Measurements from ENCODE around the gene ARHGEF7.
A peak's percentile ranks its signal among the peaks of the same experiment; 100 is the strongest.

ARHGEF7 gene

GRCh38 chr13:111319998-111320911, 205.1 kb downstream of the ARHGEF7 start, which contains the start of gene TEX29:
TSS of gene TEX29 (plus strand) at chr13:111320642. CDS start at chr13:111320891, 249 bp downstream.
- no peak within 1 kb of the TSS for H3K56ac ChIP-seq (ENCODE audit: low read length)
- H2BK15ac ChIP-seq (replicated peaks; ENCODE audit: low read depth), result no peak within 1 kb of the TSS
- H2BK5ac ChIP-seq (ENCODE audit: low read length), result no peak within 1 kb of the TSS
- H3K36me3 ChIP-seq (ENCODE audit: control insufficient read depth, insufficient read depth, low read length), result no peaks in the 10 kb centered on the region
- no peak within 1 kb of the TSS for H3K9ac ChIP-seq (ENCODE audit: low read length)
- no peaks in the 10 kb centered on the region for H3K27me3 ChIP-seq (ENCODE audit: insufficient read depth, low read length, poor library complexity)
- H3K4me1 ChIP-seq (ENCODE audit: control insufficient read depth, low read depth, low read length), result no peaks in the 10 kb centered on the region
- H3K23ac ChIP-seq (ENCODE audit: low read length), result no peak within 1 kb of the TSS
- WGBS (ENCODE audit: extremely low coverage, insufficient coverage, low lambda C conversion rate), result no CpG with 5 or more reads among the region's 35 CpGs
- H3K27ac ChIP-seq (ENCODE audit: low read depth, low read length), result no peak within 1 kb of the TSS
- no peak within 1 kb of the TSS for H3K4me3 ChIP-seq (ENCODE audit: low read length)
- H3K79me2 ChIP-seq (ENCODE audit: control insufficient read depth, insufficient read depth, low read length), result no peaks in the 10 kb centered on the region
- H3K79me1 ChIP-seq (ENCODE audit: low read length), result no peaks in the 10 kb centered on the region
- no peak within 1 kb of the TSS for H2BK120ac ChIP-seq (ENCODE audit: low read depth, low read length)
- H3K4ac ChIP-seq (ENCODE audit: low read depth, low read length), result no peak within 1 kb of the TSS
- H2AK5ac ChIP-seq (ENCODE audit: low read length), result no peak within 1 kb of the TSS
- no peak within 1 kb of the TSS for H3K18ac ChIP-seq (ENCODE audit: low read length)
- H4K5ac ChIP-seq (ENCODE audit: low read length), result no peak within 1 kb of the TSS
- DNase-seq, result no peak
- H4K8ac ChIP-seq (ENCODE audit: low read depth, low read length), result no peak within 1 kb of the TSS
- H3K4me2 ChIP-seq (ENCODE audit: low read length), result no peak within 1 kb of the TSS

GRCh38 chr13:111322001-111322915, 207.1 kb downstream of the ARHGEF7 start:
- Histone ChIP-seq H3K23ac (ENCODE audit: low read length) (no peak overlapping the region), H3K4me3 (ENCODE audit: low read length) (no peak overlapping the region)
- no peak for DNase-seq

GRCh38 chr13:111322916-111323331, 207.8 kb downstream of the ARHGEF7 start:
- Histone ChIP-seq H2BK15ac (replicated peaks; ENCODE audit: low read depth) (no peak overlapping the region), H3K36me3 (ENCODE audit: control insufficient read depth, insufficient read depth, low read length) (no peaks in the 10 kb centered on the region), H3K4me1 (ENCODE audit: control insufficient read depth, low read depth, low read length) (no peaks in the 10 kb centered on the region), H3K18ac (ENCODE audit: low read length) (no peak overlapping the region), H4K8ac (ENCODE audit: low read depth, low read length) (no peak overlapping the region), H3K4ac (ENCODE audit: low read depth, low read length) (no peak overlapping the region), H2AK5ac (ENCODE audit: low read length) (no peak overlapping the region), H3K23ac (ENCODE audit: low read length) (no peak overlapping the region), H3K4me3 (ENCODE audit: low read length) (no peak overlapping the region), H3K56ac (ENCODE audit: low read length) (no peak overlapping the region), H3K4me2 (ENCODE audit: low read length) (no peak overlapping the region), H3K27me3 (ENCODE audit: insufficient read depth, low read length, poor library complexity) (no peaks in the 10 kb centered on the region), H3K79me2 (ENCODE audit: control insufficient read depth, insufficient read depth, low read length) (no peaks in the 10 kb centered on the region), H4K5ac (ENCODE audit: low read length) (no peak overlapping the region), H3K27ac (ENCODE audit: low read depth, low read length) (no peak overlapping the region), H2BK120ac (ENCODE audit: low read depth, low read length) (no peak overlapping the region), H3K79me1 (ENCODE audit: low read length) (no peaks in the 10 kb centered on the region), H3K9ac (ENCODE audit: low read length) (no peak overlapping the region), H2BK5ac (ENCODE audit: low read length) (no peak overlapping the region)
- no CpG with 5 or more reads among the region's 7 CpGs for WGBS (ENCODE audit: extremely low coverage, insufficient coverage, low lambda C conversion rate)
- DNase-seq, result no peak

More at GRCh38 chr13:111322001-111322915, 207.1 kb downstream of the ARHGEF7 start:
- no peak overlapping the region for H2BK5ac ChIP-seq (ENCODE audit: low read length)
- no peaks in the 10 kb centered on the region for H3K27me3 ChIP-seq (ENCODE audit: insufficient read depth, low read length, poor library complexity)
- WGBS (ENCODE audit: extremely low coverage, insufficient coverage, low lambda C conversion rate), result no CpG with 5 or more reads among the region's 19 CpGs
- H2AK5ac ChIP-seq (ENCODE audit: low read length), result no peak overlapping the region
- no peaks in the 10 kb centered on the region for H3K79me1 ChIP-seq (ENCODE audit: low read length)
- H2BK15ac ChIP-seq (replicated peaks; ENCODE audit: low read depth), result no peak overlapping the region
- H3K18ac ChIP-seq (ENCODE audit: low read length), result no peak overlapping the region
- H4K8ac ChIP-seq (ENCODE audit: low read depth, low read length), result no peak overlapping the region
- no peak overlapping the region for H3K4me2 ChIP-seq (ENCODE audit: low read length)
- no peak overlapping the region for H3K56ac ChIP-seq (ENCODE audit: low read length)
- no peak overlapping the region for H3K27ac ChIP-seq (ENCODE audit: low read depth, low read length)
- no peak overlapping the region for H3K4ac ChIP-seq (ENCODE audit: low read depth, low read length)
- H3K36me3 ChIP-seq (ENCODE audit: control insufficient read depth, insufficient read depth, low read length), result no peaks in the 10 kb centered on the region
- no peaks in the 10 kb centered on the region for H3K79me2 ChIP-seq (ENCODE audit: control insufficient read depth, insufficient read depth, low read length)
- H3K9ac ChIP-seq (ENCODE audit: low read length), result no peak overlapping the region
- no peak overlapping the region for H2BK120ac ChIP-seq (ENCODE audit: low read depth, low read length)
- H4K5ac ChIP-seq (ENCODE audit: low read length), result no peak overlapping the region
- H3K4me1 ChIP-seq (ENCODE audit: control insufficient read depth, low read depth, low read length), result no peaks in the 10 kb centered on the region

GRCh38 chr13:111323549-111323948, 208.4 kb downstream of the ARHGEF7 start:
- no peaks in the 10 kb centered on the region for H3K36me3 ChIP-seq (ENCODE audit: control insufficient read depth, insufficient read depth, low read length)
- no peak overlapping the region for H4K5ac ChIP-seq (ENCODE audit: low read length)
- no peaks in the 10 kb centered on the region for H3K27me3 ChIP-seq (ENCODE audit: insufficient read depth, low read length, poor library complexity)
- no peak overlapping the region for H3K9ac ChIP-seq (ENCODE audit: low read length)
- H3K4me3 ChIP-seq (ENCODE audit: low read length), result no peak overlapping the region
- H2AK5ac ChIP-seq (ENCODE audit: low read length), result no peak overlapping the region
- H3K4me2 ChIP-seq (ENCODE audit: low read length), result no peak overlapping the region
- no peak overlapping the region for H2BK5ac ChIP-seq (ENCODE audit: low read length)
- H3K79me2 ChIP-seq (ENCODE audit: control insufficient read depth, insufficient read depth, low read length), result no peaks in the 10 kb centered on the region
- no peak overlapping the region for H3K23ac ChIP-seq (ENCODE audit: low read length)
- no peak overlapping the region for H3K18ac ChIP-seq (ENCODE audit: low read length)
- no peaks in the 10 kb centered on the region for H3K79me1 ChIP-seq (ENCODE audit: low read length)
- H3K4ac ChIP-seq (ENCODE audit: low read depth, low read length), result no peak overlapping the region
- no peak overlapping the region for H3K27ac ChIP-seq (ENCODE audit: low read depth, low read length)
- H4K8ac ChIP-seq (ENCODE audit: low read depth, low read length), result no peak overlapping the region
- no peaks in the 10 kb centered on the region for H3K4me1 ChIP-seq (ENCODE audit: control insufficient read depth, low read depth, low read length)
- WGBS (ENCODE audit: extremely low coverage, insufficient coverage, low lambda C conversion rate), result no CpG with 5 or more reads among the region's 14 CpGs
- H3K56ac ChIP-seq (ENCODE audit: low read length), result no peak overlapping the region
- no peak for DNase-seq
- H2BK15ac ChIP-seq (replicated peaks; ENCODE audit: low read depth), result no peak overlapping the region
- H2BK120ac ChIP-seq (ENCODE audit: low read depth, low read length), result no peak overlapping the region

- no peak overlapping the region for H3K56ac ChIP-seq (ENCODE audit: low read length)
- no peak overlapping the region for H2BK5ac ChIP-seq (ENCODE audit: low read length)
- H2AK5ac ChIP-seq (ENCODE audit: low read length), result no peak overlapping the region
- H2BK120ac ChIP-seq (ENCODE audit: low read depth, low read length), result no peak overlapping the region
- no peaks in the 10 kb centered on the region for H3K27me3 ChIP-seq (ENCODE audit: insufficient read depth, low read length, poor library complexity)
- H4K5ac ChIP-seq (ENCODE audit: low read length), result no peak overlapping the region
- H3K36me3 ChIP-seq (ENCODE audit: control insufficient read depth, insufficient read depth, low read length), result no peaks in the 10 kb centered on the region
- no CpG with 5 or more reads among the region's 17 CpGs for WGBS (ENCODE audit: extremely low coverage, insufficient coverage, low lambda C conversion rate)
- H3K79me2 ChIP-seq (ENCODE audit: control insufficient read depth, insufficient read depth, low read length), result no peaks in the 10 kb centered on the region
- peak overlapping the region; percentile 66 for H3K23ac ChIP-seq (ENCODE audit: low read length)
- no peak overlapping the region for H3K4me2 ChIP-seq (ENCODE audit: low read length)
- H3K79me1 ChIP-seq (ENCODE audit: low read length), result no peaks in the 10 kb centered on the region
- H3K4ac ChIP-seq (ENCODE audit: low read depth, low read length), result no peak overlapping the region
- H2BK15ac ChIP-seq (replicated peaks; ENCODE audit: low read depth), result no peak overlapping the region
- no peak overlapping the region for H3K9ac ChIP-seq (ENCODE audit: low read length)
- H4K8ac ChIP-seq (ENCODE audit: low read depth, low read length), result no peak overlapping the region
- H3K4me3 ChIP-seq (ENCODE audit: low read length), result no peak overlapping the region
- H3K27ac ChIP-seq (ENCODE audit: low read depth, low read length), result no peak overlapping the region
- DNase-seq, result no peak
- no peak overlapping the region for H3K18ac ChIP-seq (ENCODE audit: low read length)
- H3K4me1 ChIP-seq (ENCODE audit: control insufficient read depth, low read depth, low read length), result no peaks in the 10 kb centered on the region
Observed at GRCh38 chr13:111323950-111324651, 209.0 kb downstream of the ARHGEF7 start.

Data from mesendoderm (in vitro differentiated cells).